ENCODE data around the gene KRTAP10-3.
"Not testable (repeated sequence)": the region's sequence is repeated elsewhere in the genome, so short reads cannot be mapped to it uniquely, and the experiment has no call there.

KRTAP10-3 gene, protein sequence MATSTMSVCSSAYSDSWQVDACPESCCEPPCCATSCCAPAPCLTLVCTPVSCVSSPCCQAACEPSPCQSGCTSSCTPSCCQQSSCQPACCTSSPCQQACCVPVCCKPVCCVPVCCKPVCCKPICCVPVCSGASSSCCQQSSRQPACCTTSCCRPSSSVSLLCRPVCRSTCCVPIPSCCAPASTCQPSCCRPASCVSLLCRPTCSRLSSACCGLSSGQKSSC

DNA sequence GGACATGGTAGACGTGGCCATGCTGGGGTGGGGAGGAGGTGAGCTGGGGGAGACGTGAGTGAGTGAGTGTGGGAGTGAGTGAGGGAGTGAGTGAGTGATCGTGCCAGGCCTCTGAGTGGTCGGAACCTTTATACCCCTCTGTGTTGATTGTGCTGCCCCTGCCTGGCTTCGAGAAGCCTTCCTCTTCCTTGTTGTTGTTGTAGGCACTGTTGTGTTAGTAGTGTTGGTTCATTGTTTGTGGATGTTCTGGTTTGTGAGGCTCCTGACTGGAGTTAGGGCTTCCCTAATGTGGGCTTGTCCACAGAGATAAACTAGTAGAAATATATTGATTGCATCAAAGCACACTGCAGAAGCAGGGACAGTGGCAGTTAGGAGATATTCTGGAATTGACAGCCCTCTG lies at the start of gene KRTAP10-3:
TSS of gene KRTAP10-3 (minus strand) at position 101 of the 400 bp plus-strand sequence. CDS start at position 21, 80 bp downstream.
- H3K36me3 ChIP-seq (ENCODE audit: control insufficient read depth in 2 of 2, insufficient read depth in 2 of 2, low read length in 2 of 2), result no peaks in the 10 kb centered on the region
- H3K27ac ChIP-seq (ENCODE audit: low read length), result no peak within 1 kb of the TSS
- H3K27me3 ChIP-seq (ENCODE audit: control insufficient read depth in 1 of 2, insufficient read depth in 2 of 2, low read length in 2 of 2), result peaks cover 0 to 4% of the 10 kb centered on the region in 2 donors
- H3K9me3 ChIP-seq (ENCODE audit: control insufficient read depth in 2 of 2, low read length in 2 of 2), result peaks cover 8% of the 10 kb centered on the region in 2 donors
- H3K9ac ChIP-seq (ENCODE audit: low read length in 2 of 2), result no peak within 1 kb of the TSS
- H3K4me1 ChIP-seq (ENCODE audit: control insufficient read depth, insufficient read depth, low read length), result no peaks in the 10 kb centered on the region
- no peak within 1 kb of the TSS for H3K4me3 ChIP-seq (ENCODE audit: low read length in 2 of 2)

DNA sequence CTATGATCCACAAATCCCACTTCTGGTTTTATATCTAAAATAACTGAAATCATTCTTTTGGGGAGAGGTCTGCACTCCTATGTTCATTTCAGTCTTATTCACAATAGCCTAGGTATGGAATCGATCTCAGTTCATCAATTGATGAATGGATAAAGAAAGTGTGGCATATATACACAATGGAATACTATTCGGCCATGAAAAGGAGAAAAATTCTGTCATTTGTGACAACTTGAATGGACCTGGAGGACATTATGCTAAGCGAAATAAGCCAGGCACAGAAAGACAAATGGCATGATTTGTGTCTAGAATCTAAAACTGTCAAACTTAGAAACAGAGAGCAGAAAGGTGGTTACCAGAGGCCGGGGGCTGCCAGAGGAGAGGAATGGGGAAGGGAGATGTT lies 47.9 kb upstream of the KRTAP10-3 start:
- peaks cover 5 to 15% of the 10 kb centered on the region in 2 donors for H3K27me3 ChIP-seq (ENCODE audit: control insufficient read depth in 1 of 2, insufficient read depth in 2 of 2, low read length in 2 of 2)
- no peaks in the 10 kb centered on the region for H3K4me1 ChIP-seq (ENCODE audit: control insufficient read depth, insufficient read depth, low read length)
- no peak overlapping the region for H3K9ac ChIP-seq (ENCODE audit: low read length in 2 of 2)

DNA sequence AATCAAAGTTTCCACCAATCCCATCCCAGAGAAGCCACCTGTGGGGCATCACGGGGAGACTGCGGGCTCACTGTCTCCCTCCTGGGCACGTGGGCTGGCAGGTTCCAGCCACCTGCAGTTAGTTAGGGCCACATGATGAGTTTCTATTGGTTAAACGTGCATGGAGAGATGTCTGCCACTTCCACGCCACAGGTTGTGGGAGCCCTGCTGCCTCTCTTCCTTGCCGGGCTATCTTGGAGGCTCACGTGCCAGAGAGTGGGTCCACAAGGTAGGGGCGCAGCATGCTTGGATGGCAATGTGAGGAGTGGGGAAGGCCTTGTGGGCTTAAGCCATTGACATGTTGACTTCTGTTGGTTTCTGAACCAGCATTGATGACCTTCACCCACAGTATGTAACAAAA lies 45.3 kb upstream of the KRTAP10-3 start:
- peaks cover 5 to 21% of the 10 kb centered on the region in 2 donors for H3K27me3 ChIP-seq (ENCODE audit: control insufficient read depth in 1 of 2, insufficient read depth in 2 of 2, low read length in 2 of 2)

More for the DNA sequence above, 47.9 kb upstream of the KRTAP10-3 start:
- no peaks in the 10 kb centered on the region for H3K36me3 ChIP-seq (ENCODE audit: control insufficient read depth in 2 of 2, insufficient read depth in 2 of 2, low read length in 2 of 2)
- H3K9me3 ChIP-seq (ENCODE audit: control insufficient read depth in 2 of 2, low read length in 2 of 2), result peaks cover 1 to 3% of the 10 kb centered on the region in 2 donors
- no peak overlapping the region for H3K27ac ChIP-seq (ENCODE audit: low read length)
- H3K4me3 ChIP-seq (ENCODE audit: low read length in 2 of 2), result no peak overlapping the region

DNA sequence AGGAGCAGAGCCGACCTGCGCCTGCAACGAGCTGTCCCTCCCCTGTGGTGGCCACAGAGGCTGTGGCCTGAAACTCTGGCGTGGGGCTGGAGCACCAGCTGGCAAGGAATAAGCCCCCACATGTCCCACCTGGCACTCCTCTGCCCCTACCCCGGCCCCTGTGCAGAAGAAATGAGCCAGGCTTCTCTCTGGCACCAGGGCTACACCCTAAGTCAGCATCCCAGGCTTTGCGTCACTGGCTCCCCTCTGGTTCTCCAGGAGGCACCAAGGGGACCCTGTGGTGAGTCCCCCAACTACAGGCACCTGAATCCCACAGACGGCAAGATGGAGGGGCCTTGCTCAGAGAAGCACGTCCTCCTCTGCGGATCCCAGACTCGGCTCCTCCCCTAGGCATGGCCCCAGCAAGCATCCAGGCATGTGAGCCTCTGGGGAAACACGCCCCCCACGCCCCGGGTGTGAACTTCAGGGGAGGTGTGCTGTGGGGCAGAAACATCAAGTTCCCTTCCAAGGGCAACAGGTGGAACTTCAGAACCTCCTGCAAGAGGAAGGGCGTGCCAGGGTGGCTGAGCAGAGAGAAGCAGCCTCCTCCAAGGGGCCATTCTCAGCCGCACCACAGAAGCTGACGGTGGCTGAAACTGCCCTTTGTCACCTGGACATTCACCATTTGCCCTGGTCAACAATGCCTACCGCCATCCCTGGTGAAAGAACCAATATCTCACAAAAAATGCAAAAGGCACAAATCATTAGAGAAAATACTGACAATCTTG lies 44.7 kb upstream of the KRTAP10-3 start:
- Histone ChIP-seq H3K27ac (ENCODE audit: low read length) (no peak overlapping the region), H3K9me3 (ENCODE audit: control insufficient read depth in 2 of 2, low read length in 2 of 2) (no peaks in the 10 kb centered on the region), H3K9ac (ENCODE audit: low read length in 2 of 2) (no peak overlapping the region), H3K36me3 (ENCODE audit: control insufficient read depth in 2 of 2, insufficient read depth in 2 of 2, low read length in 2 of 2) (no peaks in the 10 kb centered on the region), H3K4me3 (ENCODE audit: low read length in 2 of 2) (no peak overlapping the region), H3K27me3 (ENCODE audit: control insufficient read depth in 1 of 2, insufficient read depth in 2 of 2, low read length in 2 of 2) (peaks cover 5 to 21% of the 10 kb centered on the region in 2 donors), H3K4me1 (ENCODE audit: control insufficient read depth, insufficient read depth, low read length) (no peaks in the 10 kb centered on the region)

More for the DNA sequence above, 45.3 kb upstream of the KRTAP10-3 start:
- H3K9me3 ChIP-seq (ENCODE audit: control insufficient read depth in 2 of 2, low read length in 2 of 2), result no peaks in the 10 kb centered on the region
- no peak overlapping the region for H3K4me3 ChIP-seq (ENCODE audit: low read length in 2 of 2)
- no peaks in the 10 kb centered on the region for H3K4me1 ChIP-seq (ENCODE audit: control insufficient read depth, insufficient read depth, low read length)
- no peaks in the 10 kb centered on the region for H3K36me3 ChIP-seq (ENCODE audit: control insufficient read depth in 2 of 2, insufficient read depth in 2 of 2, low read length in 2 of 2)
- no peak overlapping the region for H3K27ac ChIP-seq (ENCODE audit: low read length)
- no peak overlapping the region for H3K9ac ChIP-seq (ENCODE audit: low read length in 2 of 2)

DNA sequence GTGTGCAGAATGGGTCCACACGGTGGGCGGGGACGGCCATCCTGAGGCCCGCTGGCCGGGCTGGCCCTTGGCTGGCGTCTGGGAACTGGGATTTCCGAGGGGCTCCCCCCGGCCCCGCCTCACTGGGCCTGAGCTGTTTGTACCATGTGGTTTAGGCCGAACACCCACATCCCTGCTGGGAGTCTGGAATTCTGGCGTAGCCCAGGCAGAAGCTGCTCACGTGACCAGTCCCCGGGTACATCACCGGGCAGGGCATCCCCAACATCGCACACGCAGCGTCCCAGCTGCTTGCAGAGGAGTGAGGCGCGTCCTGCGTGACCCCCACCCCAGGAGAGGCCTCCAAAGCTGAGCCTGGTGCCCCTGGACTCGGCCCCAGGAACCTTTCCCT lies 43.9 kb upstream of the KRTAP10-3 start:
- no peak overlapping the region for H3K9ac ChIP-seq (ENCODE audit: low read length in 2 of 2)
- peaks cover 5 to 21% of the 10 kb centered on the region in 2 donors for H3K27me3 ChIP-seq (ENCODE audit: control insufficient read depth in 1 of 2, insufficient read depth in 2 of 2, low read length in 2 of 2)
- peaks cover 0 to 2% of the 10 kb centered on the region in 2 donors for H3K9me3 ChIP-seq (ENCODE audit: control insufficient read depth in 2 of 2, low read length in 2 of 2)
- H3K4me3 ChIP-seq (ENCODE audit: low read length in 2 of 2), result no peak overlapping the region
- no peaks in the 10 kb centered on the region for H3K4me1 ChIP-seq (ENCODE audit: control insufficient read depth, insufficient read depth, low read length)
- no peaks in the 10 kb centered on the region for H3K36me3 ChIP-seq (ENCODE audit: control insufficient read depth in 2 of 2, insufficient read depth in 2 of 2, low read length in 2 of 2)
- no peak overlapping the region for H3K27ac ChIP-seq (ENCODE audit: low read length)

DNA sequence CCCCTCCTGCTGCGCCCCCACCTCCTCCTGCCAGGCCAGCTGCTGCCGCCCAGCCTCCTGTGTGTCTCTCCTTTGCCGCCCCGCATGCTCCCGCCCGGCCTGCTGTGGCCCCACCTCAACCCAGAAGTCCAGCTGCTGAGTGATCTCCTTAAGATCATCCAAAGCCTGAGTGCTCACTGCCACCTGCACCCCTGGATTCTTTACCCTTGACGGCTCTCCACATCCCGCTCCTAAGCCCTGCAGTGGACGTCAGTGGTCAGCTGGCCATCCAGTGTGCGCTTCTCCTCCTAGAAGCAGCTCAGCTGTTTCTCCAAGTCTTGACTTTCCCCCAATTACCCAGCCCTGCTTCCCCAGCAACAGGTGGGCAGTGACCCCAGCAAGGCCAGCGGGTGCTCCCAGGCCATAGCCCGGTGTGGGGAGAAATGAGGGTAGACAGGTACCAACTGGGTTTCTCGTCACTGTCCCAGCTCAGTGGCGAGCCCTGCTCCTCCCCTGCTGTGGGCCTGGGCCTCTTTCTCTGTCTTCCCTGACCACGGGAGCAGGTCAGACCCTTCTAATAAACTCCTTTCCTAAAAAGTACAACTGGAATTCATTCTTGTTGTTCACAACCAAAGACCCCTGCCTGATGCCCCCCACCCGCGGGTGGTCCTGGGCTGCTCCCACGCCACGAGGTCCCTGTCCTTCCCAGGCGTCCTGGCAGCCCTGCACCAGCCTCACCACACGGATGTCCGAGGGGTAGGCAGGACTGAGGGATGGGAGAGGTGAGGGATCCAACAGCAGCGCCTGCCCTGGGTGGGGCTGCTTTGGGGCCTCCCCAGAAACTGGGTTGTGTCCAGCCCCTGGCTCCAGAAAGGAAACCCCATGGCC lies 43.2 kb upstream of the KRTAP10-3 start:
- H3K27me3 ChIP-seq (ENCODE audit: control insufficient read depth in 1 of 2, insufficient read depth in 2 of 2, low read length in 2 of 2), result peaks cover 5 to 21% of the 10 kb centered on the region in 2 donors
- no peak overlapping the region for H3K9ac ChIP-seq (ENCODE audit: low read length in 2 of 2)
- no peaks in the 10 kb centered on the region for H3K4me1 ChIP-seq (ENCODE audit: control insufficient read depth, insufficient read depth, low read length)
- H3K4me3 ChIP-seq (ENCODE audit: low read length in 2 of 2), result no peak overlapping the region
- H3K9me3 ChIP-seq (ENCODE audit: control insufficient read depth in 2 of 2, low read length in 2 of 2), result peaks cover 0 to 2% of the 10 kb centered on the region in 2 donors
- H3K27ac ChIP-seq (ENCODE audit: low read length), result no peak overlapping the region
- H3K36me3 ChIP-seq (ENCODE audit: control insufficient read depth in 2 of 2, insufficient read depth in 2 of 2, low read length in 2 of 2), result no peaks in the 10 kb centered on the region

DNA sequence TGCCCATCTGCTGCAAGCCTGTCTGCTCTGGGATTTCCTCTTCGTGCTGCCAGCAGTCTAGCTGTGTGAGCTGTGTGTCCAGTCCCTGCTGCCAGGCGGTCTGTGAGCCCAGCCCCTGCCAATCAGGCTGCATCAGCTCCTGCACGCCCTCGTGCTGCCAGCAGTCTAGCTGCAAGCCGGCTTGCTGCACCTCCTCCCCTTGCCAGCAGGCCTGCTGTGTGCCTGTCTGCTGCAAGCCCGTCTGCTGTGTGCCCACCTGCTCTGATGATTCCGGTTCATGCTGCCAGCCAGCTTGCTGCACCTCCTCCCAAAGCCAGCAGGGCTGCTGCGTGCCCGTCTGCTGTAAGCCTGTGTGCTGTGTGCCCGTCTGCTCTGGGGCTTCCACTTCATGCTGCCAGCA lies 42.5 kb upstream of the KRTAP10-3 start:
- not testable (repeated sequence) for H3K36me3 ChIP-seq (ENCODE audit: control insufficient read depth in 2 of 2, insufficient read depth in 2 of 2, low read length in 2 of 2); H3K27ac ChIP-seq (ENCODE audit: low read length); H3K4me1 ChIP-seq (ENCODE audit: control insufficient read depth, insufficient read depth, low read length); H3K9me3 ChIP-seq (ENCODE audit: control insufficient read depth in 2 of 2, low read length in 2 of 2); H3K4me3 ChIP-seq (ENCODE audit: low read length in 2 of 2); H3K9ac ChIP-seq (ENCODE audit: low read length in 2 of 2)
- peaks cover 9 to 21% of the 10 kb centered on the region in 2 donors for H3K27me3 ChIP-seq (ENCODE audit: control insufficient read depth in 1 of 2, insufficient read depth in 2 of 2, low read length in 2 of 2)

DNA sequence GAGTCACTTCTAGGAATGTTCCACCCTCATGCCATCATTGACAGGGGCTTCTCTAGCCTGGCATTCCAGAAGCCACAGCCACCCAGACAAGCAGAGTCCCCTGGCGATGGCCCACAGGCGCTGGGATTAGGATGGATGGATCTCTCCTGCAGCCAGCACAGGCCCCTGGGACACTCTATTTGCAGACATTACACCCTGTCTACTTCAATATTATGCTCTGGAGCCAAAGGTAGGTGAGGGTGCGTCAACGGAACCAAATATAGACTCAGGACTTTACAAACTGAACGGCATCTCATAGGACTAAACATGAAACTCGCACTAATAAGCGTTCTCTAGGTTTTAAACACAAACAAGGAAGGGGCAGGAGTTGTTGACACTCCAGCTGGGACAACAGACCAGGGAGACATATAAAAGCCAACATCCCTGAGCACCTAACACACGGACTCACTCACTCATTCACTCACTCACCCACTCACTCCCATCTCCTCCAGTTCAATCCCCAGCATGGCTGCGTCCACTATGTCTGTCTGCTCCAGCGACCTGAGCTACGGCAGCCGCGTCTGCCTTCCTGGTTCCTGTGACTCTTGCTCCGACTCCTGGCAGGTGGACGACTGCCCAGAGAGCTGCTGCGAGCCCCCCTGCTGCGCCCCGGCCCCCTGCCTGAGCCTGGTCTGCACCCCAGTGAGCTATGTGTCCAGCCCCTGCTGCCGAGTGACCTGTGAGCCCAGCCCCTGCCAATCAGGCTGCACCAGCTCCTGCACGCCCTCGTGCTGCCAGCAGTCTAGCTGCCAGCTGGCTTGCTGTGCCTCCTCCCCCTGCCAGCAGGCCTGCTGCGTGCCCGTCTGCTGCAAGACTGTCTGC lies 41.8 kb upstream of the KRTAP10-3 start, which contains the start of gene KRTAP10-7:
TSS of gene KRTAP10-7 (plus strand) at position 480 of the 861 bp plus-strand sequence. CDS start at position 505, 25 bp downstream.
- not testable (repeated sequence) for H3K36me3 ChIP-seq (ENCODE audit: control insufficient read depth in 2 of 2, insufficient read depth in 2 of 2, low read length in 2 of 2); H3K27ac ChIP-seq (ENCODE audit: low read length); H3K4me3 ChIP-seq (ENCODE audit: low read length in 2 of 2); H3K4me1 ChIP-seq (ENCODE audit: control insufficient read depth, insufficient read depth, low read length); H3K9me3 ChIP-seq (ENCODE audit: control insufficient read depth in 2 of 2, low read length in 2 of 2); H3K9ac ChIP-seq (ENCODE audit: low read length in 2 of 2)
- peaks cover 5 to 21% of the 10 kb centered on the region in 2 donors for H3K27me3 ChIP-seq (ENCODE audit: control insufficient read depth in 1 of 2, insufficient read depth in 2 of 2, low read length in 2 of 2)

DNA sequence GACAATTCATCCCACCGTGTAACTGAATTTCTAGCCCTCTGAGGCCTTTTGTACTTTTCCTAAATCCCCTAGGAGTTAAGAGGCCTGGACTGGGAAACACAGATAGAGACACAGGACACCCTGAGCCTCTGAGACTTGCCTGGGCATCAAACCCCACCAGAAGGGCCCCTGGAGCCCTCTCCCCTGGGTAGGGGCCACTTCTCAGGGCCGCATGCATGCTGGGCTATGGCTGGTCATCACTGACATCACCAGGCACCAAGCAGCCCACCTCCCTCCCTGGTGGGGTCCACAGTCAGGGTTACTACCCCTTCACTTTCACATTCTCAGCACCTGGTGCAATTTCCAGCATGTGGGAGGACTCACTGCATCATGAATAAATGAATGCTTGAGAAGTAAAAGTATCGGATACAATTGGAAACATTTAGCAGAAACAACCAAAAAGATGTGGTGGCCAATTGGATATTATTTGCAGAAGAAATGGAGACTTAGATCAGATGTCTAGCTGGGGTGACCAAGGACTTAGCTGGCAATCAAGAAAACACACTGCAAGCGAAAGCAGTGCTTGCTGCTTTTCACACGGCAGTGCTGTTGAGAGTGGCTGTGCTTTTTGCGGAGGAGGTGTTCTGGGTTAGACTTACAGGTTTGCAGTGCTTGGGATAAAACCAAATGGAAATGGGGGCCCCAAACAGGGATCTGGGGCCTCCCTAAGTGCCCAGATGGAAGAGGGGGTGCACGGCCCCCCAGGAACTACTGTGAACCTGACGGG lies 40.9 kb upstream of the KRTAP10-3 start:
- H3K9ac ChIP-seq (ENCODE audit: low read length in 2 of 2), result no peak overlapping the region
- H3K4me1 ChIP-seq (ENCODE audit: control insufficient read depth, insufficient read depth, low read length), result no peaks in the 10 kb centered on the region
- no peak overlapping the region for H3K4me3 ChIP-seq (ENCODE audit: low read length in 2 of 2)
- peaks cover 5 to 21% of the 10 kb centered on the region in 2 donors for H3K27me3 ChIP-seq (ENCODE audit: control insufficient read depth in 1 of 2, insufficient read depth in 2 of 2, low read length in 2 of 2)
- peaks cover 0 to 2% of the 10 kb centered on the region in 2 donors for H3K9me3 ChIP-seq (ENCODE audit: control insufficient read depth in 2 of 2, low read length in 2 of 2)
- no peak overlapping the region for H3K27ac ChIP-seq (ENCODE audit: low read length)
- no peaks in the 10 kb centered on the region for H3K36me3 ChIP-seq (ENCODE audit: control insufficient read depth in 2 of 2, insufficient read depth in 2 of 2, low read length in 2 of 2)

All from stomach smooth muscle (tissue), 2 donors.